Upper lobe of right lung (tissue), 1 donor: Measurements from ENCODE around the gene PNRC2. TPM values are rescaled to one million over a fixed set of nuclear protein-coding genes. Genes with fewer than 3 reads are reported as not detected.
"Not testable (repeated sequence)": the region's sequence is repeated elsewhere in the genome, so short reads cannot be mapped to it uniquely, and the experiment has no call there.

ENCODE experiments used
- ATAC-seq: fragments of 200-7000 bp; cut with Tn5 transposase; one replicate; pipeline ENCODE4 v1.9.1; 2020; ENCODE audit warnings: mild to moderate bottlenecking, moderate library complexity
- DNase-seq: peaks from one replicate; pipeline ENCODE4 v3.0.0-alpha.2; 2020
- H3K27ac ChIP-seq: fragments of 200-600 bp; one replicate; pipeline ENCODE4 v1.8.0; 2022
- H3K27me3 ChIP-seq: fragments of 200-600 bp; one replicate; pipeline ENCODE4 v1.8.0; 2022; ENCODE audit warnings: mild to moderate bottlenecking
- H3K36me3 ChIP-seq: fragments of 200-600 bp; one replicate; pipeline ENCODE4 v1.8.0; 2022
- H3K4me1 ChIP-seq: fragments of 200-600 bp; one replicate; pipeline ENCODE4 v1.8.0; 2022
- H3K4me3 ChIP-seq: fragments of 200-600 bp; one replicate; pipeline ENCODE4 v1.8.0; 2022; ENCODE audit warnings: mild to moderate bottlenecking
- H3K9me3 ChIP-seq: fragments of 200-600 bp; one replicate; pipeline ENCODE4 v1.8.0; 2022
- CTCF ChIP-seq: fragments of 200-600 bp; IDR thresholded peaks from one replicate; pipeline ENCODE4 v1.8.0; 2022; ENCODE audit warnings: antibody characterized with exemption
- intact Hi-C: fragments of 100-400 bp; cut with DNase I; formaldehyde crosslinking; loops from one replicate; pipeline ENCODE4 v1.11.0; 2022
- total RNA-seq: library from RNA; stranded (reverse); fragmentation: NEBNext Ultra II Directional; extraction: Animal tissue kit (Norgen Biotek cat#: 25700); gene quantifications from one replicate; pipeline ENCODE4 v1.2.1, GENCODE V29; 2021
- donor health status: DM: no; HTN: yes; CAD: no; lungs with severe emphysema.

PNRC2 gene
- total RNA-seq, 1 donor from 2014 or later: 119 TPM

- no peak for TF ChIP-seq CTCF
- H3K4me3 ChIP-seq: no peak overlapping the region
- H3K36me3 ChIP-seq: no peaks in the 10 kb centered on the region
- DNase-seq (no peak), ATAC-seq (peak; percentile 52)
- H3K4me1 ChIP-seq: no peaks in the 10 kb centered on the region
- intact Hi-C loops: no loop called here
- no peak overlapping the region for H3K27ac ChIP-seq
- H3K9me3 ChIP-seq: no peaks in the 10 kb centered on the region
- H3K27me3 ChIP-seq: no peaks in the 10 kb centered on the region
These were observed 43.8 kb downstream of the PNRC2 start for GRCh38 chr1:24003331-24003972.

DNA sequence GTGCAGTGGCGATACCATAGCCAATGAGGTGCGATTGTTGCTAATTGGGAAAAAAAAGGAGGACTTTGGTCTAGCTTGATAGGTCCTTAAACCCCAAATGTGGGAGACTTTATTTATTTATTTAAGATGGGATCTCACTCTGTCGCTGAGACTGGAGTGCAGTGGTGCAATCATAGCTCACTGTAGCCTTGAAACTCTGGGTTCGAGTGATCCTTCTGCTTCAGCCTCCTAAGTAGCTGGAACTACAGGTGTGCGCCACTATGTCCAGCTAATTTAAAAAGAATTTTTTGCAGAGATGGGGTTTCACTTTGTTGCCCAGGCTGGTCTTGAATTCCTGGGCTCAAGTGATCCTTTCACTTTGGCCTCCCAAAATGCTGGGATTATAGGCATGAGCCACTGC is 44.5 kb downstream of the PNRC2 start:
- H3K4me3 ChIP-seq: no peak overlapping the region
- TF ChIP-seq CTCF: no peak
- no peaks in the 10 kb centered on the region for H3K36me3 ChIP-seq
- no peaks in the 10 kb centered on the region for H3K9me3 ChIP-seq
- intact Hi-C loops: no loop called here
- DNase-seq: no peak
- no peaks in the 10 kb centered on the region for H3K27me3 ChIP-seq
- H3K4me1 ChIP-seq: no peaks in the 10 kb centered on the region
- no peak for ATAC-seq
- no peak overlapping the region for H3K27ac ChIP-seq

DNA sequence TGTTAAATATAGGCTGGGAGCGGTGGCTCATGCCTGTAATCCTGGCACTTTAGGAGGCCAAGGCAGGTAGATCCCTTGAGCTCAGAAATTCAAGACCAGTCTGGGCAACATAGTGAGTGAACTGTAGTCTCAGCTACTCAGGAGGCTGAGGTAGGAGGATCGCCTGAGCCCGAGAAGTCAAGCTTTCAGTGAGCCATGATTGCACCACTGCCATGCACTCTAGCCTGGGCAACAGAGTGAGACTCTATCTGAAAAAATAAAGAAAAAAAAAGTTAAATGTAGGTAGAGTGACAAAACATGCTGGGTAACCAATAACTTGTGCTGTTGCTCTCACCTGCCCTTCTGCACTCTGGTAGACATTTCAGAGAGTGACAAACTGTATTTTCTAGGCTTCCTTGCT is 45.5 kb downstream of the PNRC2 start:
- intact Hi-C loops: no loop called here
- no peak for DNase-seq

DNA sequence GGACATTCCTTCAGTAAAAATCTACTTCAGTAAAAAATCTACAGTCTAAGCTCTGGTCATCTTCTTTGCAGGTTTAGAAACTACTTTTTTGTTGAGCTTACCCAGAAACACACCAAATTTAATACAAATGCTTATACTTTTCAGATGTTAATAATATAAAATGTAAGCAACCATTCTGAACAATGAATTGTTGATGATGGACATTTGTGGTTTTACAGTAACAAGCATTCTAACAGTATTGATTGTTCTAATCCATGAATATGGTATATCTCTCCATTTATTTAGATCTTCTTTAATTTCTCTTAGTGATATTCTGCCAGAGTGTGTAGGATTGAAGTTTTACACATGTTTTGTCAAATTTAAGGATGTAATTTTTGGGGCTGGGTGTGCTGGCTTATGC is 47.5 kb downstream of the PNRC2 start:
- no peak for TF ChIP-seq CTCF
- no peaks in the 10 kb centered on the region for H3K4me1 ChIP-seq
- no peak for DNase-seq
- no peak overlapping the region for H3K27ac ChIP-seq
- intact Hi-C loops: no loop called here
- no peaks in the 10 kb centered on the region for H3K27me3 ChIP-seq
- H3K9me3 ChIP-seq: no peaks in the 10 kb centered on the region
- ATAC-seq: no peak
- H3K4me3 ChIP-seq: no peak overlapping the region
- no peaks in the 10 kb centered on the region for H3K36me3 ChIP-seq

More for the DNA sequence above, 45.5 kb downstream of the PNRC2 start:
- no peaks in the 10 kb centered on the region for H3K36me3 ChIP-seq
- no peak for ATAC-seq
- no peak overlapping the region for H3K4me3 ChIP-seq
- no peaks in the 10 kb centered on the region for H3K4me1 ChIP-seq
- no peak overlapping the region for H3K27ac ChIP-seq
- no peaks in the 10 kb centered on the region for H3K9me3 ChIP-seq
- H3K27me3 ChIP-seq: no peaks in the 10 kb centered on the region
- no peak for TF ChIP-seq CTCF

DNA sequence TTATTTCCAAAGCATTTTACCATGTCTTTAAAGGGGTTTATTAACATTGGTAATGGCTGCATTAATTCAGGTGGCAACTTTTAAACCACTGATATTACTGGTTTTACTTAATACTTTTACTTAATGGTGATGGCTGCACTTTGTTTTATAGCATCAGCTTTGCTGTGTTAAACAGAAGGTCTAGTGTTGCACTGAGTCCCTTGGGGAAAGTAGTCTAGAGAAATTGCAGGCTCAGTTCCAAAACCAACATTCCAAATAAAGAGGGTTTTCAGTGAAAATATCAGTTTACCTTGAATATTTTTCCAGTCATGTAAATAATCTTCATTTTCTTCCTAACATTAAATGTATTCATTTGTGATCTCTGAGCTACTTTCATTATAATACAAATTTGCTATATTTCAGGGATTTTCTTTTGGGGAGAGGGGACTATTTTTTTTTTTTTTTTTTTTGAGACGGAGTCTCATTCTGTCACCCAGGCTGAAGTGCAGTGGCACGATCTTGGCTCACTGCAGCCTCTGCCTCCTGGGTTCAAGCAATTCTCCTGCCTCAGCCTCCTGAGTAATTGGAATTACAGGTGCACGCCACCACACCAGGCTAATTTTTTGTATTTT is 49.1 kb downstream of the PNRC2 start:
- intact Hi-C loops, H3K4me3 ChIP-seq, H3K36me3 ChIP-seq, H3K27me3 ChIP-seq, H3K4me1 ChIP-seq, H3K9me3 ChIP-seq, H3K27ac ChIP-seq, DNase-seq, ATAC-seq: not testable (repeated sequence)

DNA sequence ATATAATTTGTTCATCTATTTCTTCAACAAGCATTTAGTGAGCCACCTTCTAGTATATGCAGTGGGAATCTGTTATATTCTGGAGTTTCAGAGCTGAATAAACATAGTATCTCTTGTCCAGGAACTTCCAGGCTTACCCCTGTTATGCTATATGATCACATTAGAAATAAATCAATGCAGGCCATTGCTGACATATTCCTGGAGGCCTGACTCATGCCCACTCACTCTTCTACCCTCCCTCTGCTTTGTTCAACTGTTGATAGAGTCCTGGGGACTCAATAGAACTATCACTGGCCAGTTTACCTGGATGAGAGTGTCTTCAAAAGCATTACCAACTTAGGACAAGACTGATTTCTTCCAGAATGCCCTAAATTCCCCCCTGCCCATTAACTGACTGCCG is 49.8 kb downstream of the PNRC2 start:
- Histone ChIP-seq H3K4me3 (no peak overlapping the region), H3K27me3 (no peaks in the 10 kb centered on the region), H3K27ac (no peak overlapping the region), H3K36me3 (no peaks in the 10 kb centered on the region), H3K4me1 (no peaks in the 10 kb centered on the region), H3K9me3 (no peaks in the 10 kb centered on the region)
- TF ChIP-seq CTCF: no peak
- intact Hi-C loops: no loop called here
- ATAC-seq (no peak), DNase-seq (no peak)
